Activated T-cell treated with anti-CD3 and anti-CD28 coated beads for 24 hours (primary cell): ENCODE measurements around the gene ATF6B.
"Not testable (repeated sequence)": the region's sequence is repeated elsewhere in the genome, so short reads cannot be mapped to it uniquely, and the experiment has no call there.

Source experiments
- DNase-seq: peaks from one replicate; pipeline ENCODE4 v3.0.0-alpha.2; 2020; ENCODE audit warnings: low read depth

The ATF6B gene

DNA sequence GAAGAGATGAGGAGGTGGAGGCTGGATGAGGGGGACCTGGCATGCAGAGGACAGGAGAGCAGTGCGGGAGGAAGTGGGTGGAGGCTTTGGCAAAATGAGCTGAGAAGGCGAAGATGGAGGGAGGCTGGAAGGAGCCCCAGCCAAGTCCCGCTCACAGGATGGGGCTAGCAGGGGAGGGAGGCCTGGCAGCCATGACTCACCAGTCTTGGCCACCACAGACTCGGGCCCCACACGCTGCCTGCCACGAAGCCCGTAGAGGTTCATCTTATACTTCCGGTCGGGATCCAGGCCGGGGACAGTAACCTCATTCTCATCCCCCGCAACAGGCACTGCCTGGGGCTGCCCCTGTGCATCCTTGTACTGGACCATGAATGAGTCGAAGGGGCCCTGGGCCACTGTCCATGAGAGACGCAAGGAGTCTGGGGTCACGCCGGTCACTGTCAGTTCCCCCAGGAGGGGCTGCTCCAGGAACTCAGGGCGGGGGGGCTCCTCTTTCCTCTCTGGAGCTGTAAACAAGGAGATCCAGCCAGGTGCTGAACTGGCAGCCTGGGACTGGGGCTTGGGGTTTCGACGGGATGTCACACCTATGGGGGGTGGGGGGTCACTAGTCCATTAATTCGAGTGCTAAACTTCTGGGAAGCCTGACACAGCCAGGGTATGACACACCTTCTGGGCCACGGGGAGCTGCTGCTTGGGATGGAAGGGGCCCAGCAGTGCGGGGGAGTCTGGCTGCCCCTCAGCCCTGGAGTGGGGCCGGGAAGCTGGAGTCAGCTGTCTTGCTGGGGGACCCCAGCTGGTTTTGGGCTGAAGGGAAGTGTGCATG is 46.7 kb downstream of the ATF6B start:
- no peak for DNase-seq

DNA sequence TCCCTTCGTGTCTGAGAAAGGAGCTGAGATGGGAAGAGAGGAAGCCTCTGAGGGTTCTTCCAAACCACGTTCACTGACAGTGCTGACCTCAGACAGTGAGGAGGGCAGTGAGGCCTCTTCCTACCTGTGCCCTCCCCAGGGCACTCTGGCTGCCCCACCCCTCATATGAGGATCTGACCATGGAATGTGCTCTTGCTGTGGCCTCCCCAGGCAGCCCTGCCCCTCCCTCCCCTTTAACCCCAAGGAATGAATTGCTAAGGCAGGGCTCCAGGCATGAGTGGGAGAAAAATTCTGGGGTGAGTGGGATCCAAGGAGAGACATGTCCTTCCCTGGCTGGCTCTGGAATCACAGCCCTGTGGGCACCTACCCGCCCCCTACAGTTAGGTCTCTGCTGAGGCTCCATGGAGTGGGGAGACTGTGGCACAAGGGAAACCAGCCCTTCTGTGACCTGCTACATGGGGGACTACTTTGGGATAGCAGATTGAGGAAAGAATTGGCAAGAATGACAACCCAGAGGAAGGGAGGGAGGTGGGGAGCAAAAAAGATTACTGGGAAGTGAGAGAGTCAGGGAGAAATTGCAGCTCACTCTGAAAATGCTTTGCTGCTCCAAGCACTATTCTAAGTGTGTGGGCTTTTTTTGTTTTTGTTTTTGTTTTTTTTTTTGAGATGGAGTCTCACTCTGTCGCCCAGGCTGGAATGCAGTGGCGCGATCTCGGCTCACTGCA is 48.3 kb downstream of the ATF6B start:
- no peak for DNase-seq

DNA sequence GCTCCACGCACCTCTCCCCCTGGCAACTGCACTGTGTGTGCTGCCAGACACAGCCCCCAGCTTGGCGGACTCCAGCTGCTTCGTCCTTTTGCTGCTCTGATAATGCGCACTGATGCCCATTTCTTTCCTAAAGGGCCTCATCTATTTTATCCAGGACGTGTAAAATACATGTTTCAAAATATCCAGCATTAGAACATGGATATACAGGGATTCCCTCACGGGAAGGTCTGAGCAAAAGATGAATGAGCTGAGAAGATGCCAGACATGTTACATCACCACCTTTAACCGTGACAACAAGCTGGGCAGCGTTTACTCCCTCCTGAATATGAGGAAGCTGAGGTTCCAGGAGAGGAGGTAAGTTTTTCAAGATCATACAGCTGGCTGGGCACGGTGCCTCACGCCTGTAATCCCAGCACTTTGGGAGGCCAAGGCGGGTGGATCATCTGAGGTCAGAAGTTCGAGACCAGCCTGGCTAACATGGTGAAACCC is 51.7 kb downstream of the ATF6B start:
- no peak for DNase-seq

DNA sequence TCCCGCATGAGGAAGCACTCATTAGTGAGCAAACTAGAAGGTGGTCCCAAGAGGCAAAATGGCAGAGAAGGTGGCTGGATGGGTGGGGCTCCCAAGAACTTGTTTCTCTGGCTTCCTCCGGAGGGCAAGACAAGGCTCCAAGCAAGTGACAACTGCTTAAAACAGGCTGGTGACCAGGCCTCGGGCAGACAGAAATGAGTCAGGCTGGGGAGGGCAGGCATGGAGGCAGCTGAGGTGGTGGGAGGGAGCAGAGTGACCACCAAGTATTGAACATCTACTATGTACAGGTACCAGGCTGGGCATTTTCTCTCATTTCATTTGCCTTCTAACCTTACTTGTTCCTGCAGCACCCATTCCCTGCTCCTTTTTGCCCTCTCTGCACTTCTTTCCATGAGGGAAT is 52.3 kb downstream of the ATF6B start:
- DNase-seq: no peak

DNA sequence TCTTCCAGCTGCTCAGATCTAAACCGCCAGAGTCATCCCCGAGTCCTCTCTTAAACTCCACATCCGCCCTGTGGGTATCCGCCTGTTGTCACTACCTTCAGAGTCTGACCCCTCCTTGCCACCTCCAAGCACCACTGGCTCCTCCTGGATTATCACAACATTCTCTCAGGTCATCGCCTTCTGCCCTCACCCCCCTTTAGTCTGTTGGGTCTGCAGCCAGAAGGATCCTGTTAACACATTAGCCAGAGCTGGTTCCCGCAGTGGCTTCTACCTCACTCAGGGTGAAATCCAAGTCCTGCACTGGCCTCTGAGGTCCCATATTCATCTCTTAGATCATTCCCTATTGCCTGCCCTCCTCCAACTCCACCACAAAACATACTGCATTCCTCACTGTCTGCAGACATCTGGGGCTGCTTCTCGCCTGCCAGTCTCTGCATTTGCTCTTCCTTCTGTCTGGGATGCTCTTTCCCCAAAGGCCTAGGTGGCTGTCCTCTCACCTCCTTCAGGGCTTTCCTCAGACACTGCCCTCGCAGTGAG is 53.0 kb downstream of the ATF6B start:
- no peak for DNase-seq

DNA sequence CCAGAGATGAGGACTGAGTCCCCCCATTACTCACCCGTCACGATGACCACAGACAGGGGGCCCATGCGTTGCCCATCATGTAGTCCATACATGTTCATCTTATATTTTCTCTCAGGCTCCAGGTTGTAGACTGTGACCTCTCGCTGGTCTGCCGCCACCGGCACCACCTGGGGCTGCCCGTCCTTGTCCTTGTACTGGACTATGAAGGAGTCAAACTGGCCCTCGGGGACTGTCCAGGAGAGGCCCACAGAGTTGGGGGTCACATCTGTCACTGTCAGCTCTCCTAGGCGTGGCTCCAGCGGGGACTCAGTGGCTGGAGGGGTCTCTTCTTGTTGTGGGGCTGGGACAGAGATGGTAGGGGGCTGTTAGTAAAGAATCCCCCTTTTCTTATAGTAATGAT is 54.4 kb downstream of the ATF6B start:
- DNase-seq: no peak

DNA sequence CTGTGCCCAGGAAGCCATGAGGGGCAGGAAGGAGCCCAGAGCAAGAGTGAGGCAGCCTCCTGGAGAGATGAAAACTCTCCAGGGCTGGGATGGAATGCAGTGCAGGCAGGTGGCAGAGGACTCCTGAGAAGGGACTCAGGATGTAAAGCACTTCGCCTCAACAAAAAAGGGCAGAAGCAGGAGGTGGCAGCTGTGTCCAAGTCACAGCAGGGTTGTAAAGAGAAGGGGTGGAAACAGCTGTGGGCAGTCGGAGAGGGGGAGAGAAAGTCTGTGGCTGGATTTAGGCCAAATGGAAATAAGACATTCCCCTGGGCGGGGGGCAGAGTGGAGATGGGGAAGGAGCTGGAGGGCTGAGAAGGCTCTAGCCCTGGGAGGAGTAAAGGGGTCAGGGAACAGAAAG is 54.9 kb downstream of the ATF6B start:
- DNase-seq: no peak

DNA sequence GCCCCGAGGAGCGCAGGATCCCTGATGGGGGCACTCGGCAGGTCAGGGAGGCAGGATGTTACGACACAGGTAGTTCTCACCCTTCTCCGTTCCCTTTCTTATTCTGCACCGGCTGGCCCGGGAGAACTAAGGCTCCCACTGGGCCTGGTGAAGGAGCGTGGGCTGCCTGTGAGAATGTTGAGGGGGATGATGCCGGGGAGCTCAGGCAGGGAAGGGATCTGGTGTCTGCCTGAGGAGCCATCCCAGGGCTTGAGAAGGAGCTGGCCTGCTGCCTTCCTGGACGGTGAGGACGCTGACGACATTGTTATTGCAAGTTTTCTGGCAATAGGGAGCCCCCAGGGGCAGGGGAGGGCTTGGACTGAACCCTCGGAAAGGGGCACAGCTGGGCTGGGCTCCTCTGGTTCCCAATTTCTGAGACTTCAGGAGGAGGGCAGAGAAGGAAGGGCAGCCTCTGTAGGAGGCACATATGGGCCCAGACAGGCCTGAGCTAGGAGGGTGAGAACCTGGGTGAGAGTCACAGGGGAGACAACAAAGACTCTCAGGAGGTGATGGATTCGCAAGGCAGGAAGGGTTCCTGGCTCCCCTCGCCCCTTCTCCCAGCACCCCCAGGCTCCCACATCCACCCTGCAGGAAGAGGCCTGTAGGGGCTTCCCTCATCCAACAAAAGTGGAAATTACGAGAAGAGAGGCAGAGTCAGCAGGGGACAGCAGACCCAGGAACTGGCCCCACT is 57.1 kb downstream of the ATF6B start:
- DNase-seq: no peak

DNA sequence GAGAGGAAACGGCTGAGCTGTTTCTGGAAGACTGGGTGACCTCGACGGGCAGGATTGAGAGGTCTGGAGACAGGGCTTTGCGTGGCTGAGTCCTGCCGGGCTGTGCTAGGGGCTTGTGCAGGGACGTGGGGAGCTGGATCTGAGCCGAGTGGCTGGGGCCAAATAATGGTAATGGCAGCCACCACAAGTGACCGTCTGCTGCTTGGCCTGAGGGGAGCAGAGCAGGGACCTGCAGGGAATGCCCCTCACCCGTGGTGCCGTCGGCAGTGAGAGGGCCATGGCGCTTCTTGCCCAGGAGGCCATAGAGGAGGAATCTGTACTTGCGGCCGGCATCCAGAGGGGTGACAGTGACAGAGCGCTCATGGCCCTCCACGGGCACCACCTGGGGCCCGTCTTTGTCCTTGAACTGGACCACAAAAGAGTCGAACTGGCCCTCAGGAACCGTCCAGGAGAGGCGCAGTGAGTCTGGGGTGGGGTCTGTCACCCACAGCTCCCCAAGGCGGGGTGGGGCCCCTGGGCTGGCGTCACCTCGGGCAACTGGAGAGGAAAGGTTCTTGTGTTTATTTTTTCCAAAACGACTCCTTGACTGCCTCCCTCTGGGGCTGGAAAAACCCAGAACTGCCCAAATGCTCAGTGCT is 58.0 kb downstream of the ATF6B start:
- DNase-seq: no peak

DNA sequence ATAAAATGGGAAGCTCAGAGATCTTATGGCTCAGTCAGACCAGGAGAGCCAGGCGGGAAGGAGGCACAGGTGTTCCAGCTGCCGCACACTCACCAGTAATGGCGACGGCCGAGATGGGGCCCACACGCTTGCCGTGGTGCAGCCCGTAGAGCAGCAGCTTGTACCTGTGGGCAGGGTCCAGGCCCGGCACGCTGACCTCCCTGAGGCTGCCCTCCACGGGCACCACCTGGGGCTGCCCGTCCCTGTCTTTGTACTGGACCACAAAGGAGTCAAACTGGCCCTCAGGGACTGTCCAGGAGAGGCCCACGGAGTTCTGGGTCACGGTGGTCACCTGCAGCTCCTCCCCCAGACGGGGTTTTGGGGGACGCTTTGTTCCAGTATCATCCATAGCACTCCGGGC is 58.6 kb downstream of the ATF6B start:
- no peak for DNase-seq

DNA sequence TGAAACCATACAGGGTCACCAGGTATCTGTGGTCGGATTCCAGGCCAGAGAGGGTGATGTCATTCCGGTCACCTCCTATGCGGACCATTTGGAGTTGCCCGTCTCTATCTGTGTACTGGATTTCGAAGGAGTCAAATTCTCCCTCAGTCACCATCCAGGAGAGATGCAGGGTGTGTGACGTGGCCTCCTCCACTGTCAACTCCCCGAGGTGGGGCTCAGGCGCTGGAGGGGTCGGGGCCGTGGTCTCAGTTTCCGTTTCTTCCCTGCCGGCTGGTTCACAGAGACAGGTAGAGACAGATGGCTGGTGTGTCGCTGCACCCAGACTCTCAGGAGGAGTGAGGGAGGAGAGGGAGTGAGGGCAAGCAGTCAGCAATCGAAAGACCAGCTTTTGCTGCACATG is 59.2 kb downstream of the ATF6B start:
- no peak for DNase-seq

DNA sequence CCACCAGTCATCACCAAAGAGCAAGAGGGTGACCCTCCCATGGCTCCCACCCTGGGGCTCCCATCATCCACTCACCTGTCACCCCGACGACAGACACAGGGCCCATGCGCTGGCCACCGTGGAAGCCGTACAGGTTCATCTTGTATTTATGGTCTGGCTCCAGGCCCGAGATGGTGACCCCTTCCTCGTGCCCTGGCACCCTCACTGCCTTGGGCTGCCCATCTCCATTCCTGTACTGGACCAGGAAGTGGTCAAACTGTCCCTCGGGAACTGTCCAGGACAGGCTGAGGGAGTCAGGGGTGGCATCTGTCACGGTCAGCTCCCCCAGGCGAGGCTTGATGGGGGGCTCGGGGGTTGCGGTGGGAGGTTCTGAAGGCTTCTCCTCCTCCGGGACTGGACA is 59.7 kb downstream of the ATF6B start:
- not testable (repeated sequence) for DNase-seq

DNA sequence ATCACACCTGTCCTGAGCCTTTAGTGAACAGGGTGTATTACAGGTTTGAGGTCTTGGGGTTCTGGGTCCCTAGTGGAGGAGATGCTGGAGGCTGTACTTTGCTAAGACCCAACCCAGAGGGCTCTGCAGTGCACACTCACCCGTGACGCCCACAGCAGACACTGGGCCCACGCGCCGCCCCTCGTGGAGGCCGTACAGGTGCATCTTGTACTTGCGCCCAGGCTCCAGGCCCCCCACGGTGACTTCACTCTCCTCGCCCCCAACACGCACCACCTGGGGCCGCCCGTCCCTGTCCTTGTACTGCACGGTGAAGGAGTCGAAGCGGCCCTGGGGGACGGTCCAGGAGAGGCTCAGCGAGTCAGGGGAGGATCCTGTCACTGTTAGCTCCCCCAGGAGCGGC is 60.5 kb downstream of the ATF6B start:
- not testable (repeated sequence) for DNase-seq
